Osteocyte (in vitro differentiated cells): Measurements from ENCODE around the gene PLEKHA6. TPM values are rescaled to one million over a fixed set of nuclear protein-coding genes. Genes with fewer than 3 reads are reported as not detected.

Experiments used
- DNase-seq: peaks from one replicate; pipeline ENCODE4 v3.0.0; 2021; ENCODE audit warnings: mixed read lengths; ENCODE audit not compliant: unreplicated experiment; ENCODE audit errors: extremely low spot score
- H3K27ac Mint-ChIP-seq: one replicate; pipeline ENCODE4 v1.8.0; 2021; ENCODE audit warnings: mild to moderate bottlenecking, mixed read lengths; ENCODE audit not compliant: unreplicated experiment
- H3K27me3 Mint-ChIP-seq: one replicate; pipeline ENCODE4 v1.8.0; 2021; ENCODE audit warnings: mixed read lengths; ENCODE audit not compliant: unreplicated experiment
- H3K36me3 Mint-ChIP-seq: one replicate; pipeline ENCODE4 v1.8.0; 2021; ENCODE audit warnings: mixed read lengths; ENCODE audit not compliant: unreplicated experiment
- H3K4me1 Mint-ChIP-seq: one replicate; pipeline ENCODE4 v1.8.0; 2021; ENCODE audit warnings: mixed read lengths; ENCODE audit not compliant: unreplicated experiment
- H3K4me3 Mint-ChIP-seq: one replicate; pipeline ENCODE4 v1.8.0; 2021; ENCODE audit warnings: mild to moderate bottlenecking, moderate library complexity, mixed read lengths; ENCODE audit not compliant: unreplicated experiment
- H3K9me3 Mint-ChIP-seq: one replicate; pipeline ENCODE4 v1.8.0; 2021; ENCODE audit warnings: mixed read lengths; ENCODE audit not compliant: unreplicated experiment
- total RNA-seq: library from RNA; stranded (reverse); gene quantifications from 2 replicates; pipeline ENCODE4 v1.2.1, GENCODE V29; 2021
- TF ChIP-seq, protein P1 (sequence below): fragments of 200-600 bp; sonication (generic); IDR thresholded peaks from 2 replicates; pipeline ENCODE4 v1.5.0; 2021; ENCODE audit warnings: antibody characterized with exemption, mild to moderate bottlenecking, moderate library complexity

PLEKHA6 gene
- total RNA-seq, 1 donor from 2014 or later: 0.24 TPM

DNA sequence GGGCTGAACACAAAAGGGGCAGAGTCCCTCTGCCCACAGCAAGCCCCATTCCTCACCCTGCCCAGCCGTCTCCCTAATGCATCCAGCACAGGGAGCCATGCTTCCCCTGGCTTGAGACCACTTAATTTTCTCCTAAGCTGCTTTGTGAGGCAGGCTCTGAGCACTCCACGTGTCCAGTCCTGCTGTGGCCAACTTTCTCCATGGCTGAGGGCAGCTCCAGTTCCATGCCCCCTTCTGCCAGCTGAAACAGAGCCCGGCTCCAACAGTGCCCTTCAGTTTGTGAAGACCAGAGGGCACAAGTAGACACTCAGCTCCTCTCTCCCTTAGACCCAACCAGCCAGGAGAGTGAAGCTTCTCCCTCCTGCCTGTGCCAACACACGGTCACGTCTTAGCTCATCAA is 33.8 kb downstream of the PLEKHA6 start:
- no peak for DNase-seq
- H3K27me3 Mint-ChIP-seq: peaks cover 11% of the 10 kb centered on the region
- TF ChIP-seq, protein P1, sequence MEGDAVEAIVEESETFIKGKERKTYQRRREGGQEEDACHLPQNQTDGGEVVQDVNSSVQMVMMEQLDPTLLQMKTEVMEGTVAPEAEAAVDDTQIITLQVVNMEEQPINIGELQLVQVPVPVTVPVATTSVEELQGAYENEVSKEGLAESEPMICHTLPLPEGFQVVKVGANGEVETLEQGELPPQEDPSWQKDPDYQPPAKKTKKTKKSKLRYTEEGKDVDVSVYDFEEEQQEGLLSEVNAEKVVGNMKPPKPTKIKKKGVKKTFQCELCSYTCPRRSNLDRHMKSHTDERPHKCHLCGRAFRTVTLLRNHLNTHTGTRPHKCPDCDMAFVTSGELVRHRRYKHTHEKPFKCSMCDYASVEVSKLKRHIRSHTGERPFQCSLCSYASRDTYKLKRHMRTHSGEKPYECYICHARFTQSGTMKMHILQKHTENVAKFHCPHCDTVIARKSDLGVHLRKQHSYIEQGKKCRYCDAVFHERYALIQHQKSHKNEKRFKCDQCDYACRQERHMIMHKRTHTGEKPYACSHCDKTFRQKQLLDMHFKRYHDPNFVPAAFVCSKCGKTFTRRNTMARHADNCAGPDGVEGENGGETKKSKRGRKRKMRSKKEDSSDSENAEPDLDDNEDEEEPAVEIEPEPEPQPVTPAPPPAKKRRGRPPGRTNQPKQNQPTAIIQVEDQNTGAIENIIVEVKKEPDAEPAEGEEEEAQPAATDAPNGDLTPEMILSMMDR: no peak
- H3K36me3 Mint-ChIP-seq: no peaks in the 10 kb centered on the region
- H3K27ac Mint-ChIP-seq: no peak overlapping the region
- no peaks in the 10 kb centered on the region for H3K9me3 Mint-ChIP-seq
- H3K4me3 Mint-ChIP-seq: no peak overlapping the region
- H3K4me1 Mint-ChIP-seq: peaks cover 11% of the 10 kb centered on the region

DNA sequence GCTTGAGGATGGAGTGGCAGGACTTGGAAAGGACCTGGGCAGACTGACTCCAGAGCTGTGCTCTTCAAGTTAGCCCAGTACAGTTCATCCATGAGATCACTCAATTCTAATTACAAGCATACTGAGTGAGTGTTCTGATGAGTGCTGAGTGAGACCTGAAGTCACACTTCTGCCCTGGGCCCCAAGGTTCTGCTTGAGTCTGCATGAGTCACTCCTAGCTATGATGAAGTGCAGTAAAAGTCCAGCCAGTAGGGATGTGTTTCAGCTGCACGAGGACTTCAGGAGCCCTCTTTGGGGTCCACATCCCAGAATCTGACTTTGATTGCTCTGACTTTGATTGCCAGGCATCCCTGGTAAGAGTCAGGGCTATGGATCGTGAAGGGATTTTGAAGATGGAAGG is 35.8 kb downstream of the PLEKHA6 start:
- Mint-ChIP-seq H3K4me3 (no peak overlapping the region), H3K9me3 (no peaks in the 10 kb centered on the region), H3K4me1 (peaks cover 31% of the 10 kb centered on the region), H3K27me3 (peaks cover 11% of the 10 kb centered on the region), H3K27ac (no peak overlapping the region), H3K36me3 (no peaks in the 10 kb centered on the region)
- TF ChIP-seq, protein P1: no peak
- DNase-seq: no peak

DNA sequence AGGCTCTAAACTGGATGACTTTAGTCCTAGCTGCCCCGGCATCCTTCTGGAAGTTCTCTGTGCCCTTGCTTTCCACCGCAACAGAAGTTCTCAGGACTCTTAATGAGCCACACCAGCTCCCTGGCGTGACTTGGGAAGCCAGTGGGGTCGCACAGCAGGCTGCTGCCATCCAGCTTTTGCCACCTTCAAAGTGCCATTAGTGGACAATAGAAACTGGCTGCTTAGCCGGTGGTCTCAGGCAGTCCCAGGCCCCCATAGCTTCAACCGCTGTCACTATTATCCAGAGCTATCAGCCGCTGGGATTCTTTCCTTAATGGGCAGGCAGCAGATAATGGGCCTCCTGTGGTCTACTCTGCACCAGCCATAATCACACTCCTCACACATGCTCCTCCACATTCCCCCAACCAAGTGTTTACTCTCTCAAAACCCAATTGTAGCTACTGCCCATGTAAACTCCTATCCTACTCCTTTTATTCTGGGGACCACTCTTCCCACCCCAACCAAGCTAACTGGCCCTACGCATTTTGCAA is 37.3 kb downstream of the PLEKHA6 start:
- H3K27me3 Mint-ChIP-seq: peaks cover 11% of the 10 kb centered on the region
- H3K36me3 Mint-ChIP-seq: no peaks in the 10 kb centered on the region
- no peaks in the 10 kb centered on the region for H3K9me3 Mint-ChIP-seq
- no peak overlapping the region for H3K4me3 Mint-ChIP-seq
- no peak for DNase-seq
- H3K4me1 Mint-ChIP-seq: peaks cover 32% of the 10 kb centered on the region
- TF ChIP-seq, protein P1: no peak
- no peak overlapping the region for H3K27ac Mint-ChIP-seq

DNA sequence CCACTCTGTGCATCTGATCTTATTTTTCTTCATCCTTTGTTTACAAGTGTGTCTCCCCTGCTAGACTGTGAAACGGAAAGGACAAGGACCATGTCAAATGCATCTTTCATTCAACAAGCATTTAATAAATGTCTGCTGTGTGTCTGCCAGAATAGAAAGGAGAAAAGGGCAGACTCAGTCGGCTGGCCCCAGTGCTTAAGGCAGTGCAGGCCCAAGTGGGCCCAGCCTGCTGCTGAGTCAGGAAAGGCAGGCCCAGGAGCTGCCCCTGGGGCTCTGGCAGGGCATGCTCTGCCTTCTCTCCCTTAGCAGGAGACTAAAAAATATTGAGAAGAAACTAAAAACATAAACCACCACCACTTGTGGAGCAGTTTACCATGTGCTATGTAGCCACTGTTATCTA is 38.1 kb downstream of the PLEKHA6 start:
- H3K27ac Mint-ChIP-seq: peak overlapping the region; percentile 59
- peaks cover 32% of the 10 kb centered on the region for H3K4me1 Mint-ChIP-seq
- peaks cover 10% of the 10 kb centered on the region for H3K27me3 Mint-ChIP-seq
- H3K9me3 Mint-ChIP-seq: no peaks in the 10 kb centered on the region
- DNase-seq: no peak
- TF ChIP-seq, protein P1: no peak
- no peaks in the 10 kb centered on the region for H3K36me3 Mint-ChIP-seq
- H3K4me3 Mint-ChIP-seq: no peak overlapping the region

DNA sequence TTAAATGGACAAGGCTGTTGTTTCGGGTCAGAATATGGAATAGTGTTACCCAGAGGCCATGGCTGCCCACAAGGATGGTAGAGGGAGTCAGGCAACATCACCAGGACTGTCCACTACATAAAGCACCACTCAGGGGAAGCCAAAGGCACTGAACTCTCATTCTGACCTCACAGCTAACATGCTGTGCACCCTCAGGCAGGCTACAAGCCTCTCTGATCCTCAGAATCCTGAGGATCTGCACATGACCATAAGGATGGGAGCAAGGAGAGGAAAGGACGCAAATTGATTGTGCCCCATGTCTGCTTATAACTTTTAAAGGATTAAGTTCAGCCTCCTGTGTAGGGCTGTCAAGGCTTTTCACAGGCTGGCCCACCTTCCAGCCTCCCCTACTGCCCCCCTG is 38.7 kb downstream of the PLEKHA6 start:
- H3K27me3 Mint-ChIP-seq: peaks cover 6% of the 10 kb centered on the region
- peaks cover 35% of the 10 kb centered on the region for H3K4me1 Mint-ChIP-seq
- peak overlapping the region; percentile 75 for H3K27ac Mint-ChIP-seq
- no peaks in the 10 kb centered on the region for H3K9me3 Mint-ChIP-seq
- H3K36me3 Mint-ChIP-seq: no peaks in the 10 kb centered on the region
- no peak overlapping the region for H3K4me3 Mint-ChIP-seq
- TF ChIP-seq, protein P1: no peak
- no peak for DNase-seq
